ENCODE measurements around the gene EMP1.
A peak's percentile ranks its signal among the peaks of the same experiment; 100 is the strongest.

EMP1 gene

DNA sequence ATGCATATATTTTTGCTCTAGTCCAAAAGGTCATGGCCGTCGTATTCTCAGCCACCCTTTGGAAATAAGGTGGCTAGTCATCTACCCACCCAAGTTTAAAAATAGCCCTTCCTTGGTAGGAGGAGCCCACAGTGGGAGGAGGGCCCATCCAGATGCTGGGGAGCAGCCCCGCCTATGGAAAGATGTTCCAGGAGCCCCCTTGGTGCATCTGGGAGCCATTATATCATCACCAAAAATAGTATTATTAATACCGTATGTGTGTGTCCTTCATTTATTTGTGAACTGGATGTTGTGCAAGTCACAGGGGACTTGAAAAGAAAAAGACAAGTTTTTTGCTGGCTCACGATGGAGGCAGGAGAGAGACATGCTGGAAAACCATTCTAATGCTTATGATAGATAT lies 34.0 kb downstream of the EMP1 start:
- ATAC-seq: no peak
- no peak for TF ChIP-seq TCF4 (CRISPR knock-in tag; IDR thresholded peaks at IDR 0.05; ENCODE audit: borderline replicate concordance)
- TF ChIP-seq TOX (CRISPR knock-in tag; IDR thresholded peaks at IDR 0.05; ENCODE audit: borderline replicate concordance): no peak
- TF ChIP-seq OSR1 (CRISPR knock-in tag; IDR thresholded peaks at IDR 0.05): no peak
- TF ChIP-seq, protein P1, sequence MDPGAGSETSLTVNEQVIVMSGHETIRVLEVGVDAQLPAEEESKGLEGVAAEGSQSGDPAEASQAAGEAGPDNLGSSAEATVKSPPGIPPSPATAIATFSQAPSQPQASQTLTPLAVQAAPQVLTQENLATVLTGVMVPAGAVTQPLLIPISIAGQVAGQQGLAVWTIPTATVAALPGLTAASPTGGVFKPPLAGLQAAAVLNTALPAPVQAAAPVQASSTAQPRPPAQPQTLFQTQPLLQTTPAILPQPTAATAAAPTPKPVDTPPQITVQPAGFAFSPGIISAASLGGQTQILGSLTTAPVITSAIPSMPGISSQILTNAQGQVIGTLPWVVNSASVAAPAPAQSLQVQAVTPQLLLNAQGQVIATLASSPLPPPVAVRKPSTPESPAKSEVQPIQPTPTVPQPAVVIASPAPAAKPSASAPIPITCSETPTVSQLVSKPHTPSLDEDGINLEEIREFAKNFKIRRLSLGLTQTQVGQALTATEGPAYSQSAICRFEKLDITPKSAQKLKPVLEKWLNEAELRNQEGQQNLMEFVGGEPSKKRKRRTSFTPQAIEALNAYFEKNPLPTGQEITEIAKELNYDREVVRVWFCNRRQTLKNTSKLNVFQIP (CRISPR knock-in tag; IDR thresholded peaks at IDR 0.05; ENCODE audit: borderline replicate concordance, low read depth): no peak
- TF ChIP-seq ZNF565 (CRISPR knock-in tag; conservative IDR thresholded peaks at IDR 0.05; ENCODE audit: low read depth): no peak
- TF ChIP-seq ISL1 (CRISPR knock-in tag; IDR thresholded peaks at IDR 0.05): no peak
- TF ChIP-seq SNAI2 (CRISPR knock-in tag; IDR thresholded peaks at IDR 0.05): no peak
- TF ChIP-seq, protein P2, sequence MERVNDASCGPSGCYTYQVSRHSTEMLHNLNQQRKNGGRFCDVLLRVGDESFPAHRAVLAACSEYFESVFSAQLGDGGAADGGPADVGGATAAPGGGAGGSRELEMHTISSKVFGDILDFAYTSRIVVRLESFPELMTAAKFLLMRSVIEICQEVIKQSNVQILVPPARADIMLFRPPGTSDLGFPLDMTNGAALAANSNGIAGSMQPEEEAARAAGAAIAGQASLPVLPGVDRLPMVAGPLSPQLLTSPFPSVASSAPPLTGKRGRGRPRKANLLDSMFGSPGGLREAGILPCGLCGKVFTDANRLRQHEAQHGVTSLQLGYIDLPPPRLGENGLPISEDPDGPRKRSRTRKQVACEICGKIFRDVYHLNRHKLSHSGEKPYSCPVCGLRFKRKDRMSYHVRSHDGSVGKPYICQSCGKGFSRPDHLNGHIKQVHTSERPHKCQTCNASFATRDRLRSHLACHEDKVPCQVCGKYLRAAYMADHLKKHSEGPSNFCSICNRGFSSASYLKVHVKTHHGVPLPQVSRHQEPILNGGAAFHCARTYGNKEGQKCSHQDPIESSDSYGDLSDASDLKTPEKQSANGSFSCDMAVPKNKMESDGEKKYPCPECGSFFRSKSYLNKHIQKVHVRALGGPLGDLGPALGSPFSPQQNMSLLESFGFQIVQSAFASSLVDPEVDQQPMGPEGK (CRISPR knock-in tag; IDR thresholded peaks at IDR 0.05; ENCODE audit: borderline replicate concordance): no peak
- TF ChIP-seq ZFP30 (CRISPR knock-in tag; IDR thresholded peaks at IDR 0.05): no peak
- TF ChIP-seq ZNF8 (CRISPR knock-in tag; IDR thresholded peaks at IDR 0.05): no peak
- TF ChIP-seq GLIS3 (CRISPR knock-in tag; IDR thresholded peaks at IDR 0.05): no peak

DNA sequence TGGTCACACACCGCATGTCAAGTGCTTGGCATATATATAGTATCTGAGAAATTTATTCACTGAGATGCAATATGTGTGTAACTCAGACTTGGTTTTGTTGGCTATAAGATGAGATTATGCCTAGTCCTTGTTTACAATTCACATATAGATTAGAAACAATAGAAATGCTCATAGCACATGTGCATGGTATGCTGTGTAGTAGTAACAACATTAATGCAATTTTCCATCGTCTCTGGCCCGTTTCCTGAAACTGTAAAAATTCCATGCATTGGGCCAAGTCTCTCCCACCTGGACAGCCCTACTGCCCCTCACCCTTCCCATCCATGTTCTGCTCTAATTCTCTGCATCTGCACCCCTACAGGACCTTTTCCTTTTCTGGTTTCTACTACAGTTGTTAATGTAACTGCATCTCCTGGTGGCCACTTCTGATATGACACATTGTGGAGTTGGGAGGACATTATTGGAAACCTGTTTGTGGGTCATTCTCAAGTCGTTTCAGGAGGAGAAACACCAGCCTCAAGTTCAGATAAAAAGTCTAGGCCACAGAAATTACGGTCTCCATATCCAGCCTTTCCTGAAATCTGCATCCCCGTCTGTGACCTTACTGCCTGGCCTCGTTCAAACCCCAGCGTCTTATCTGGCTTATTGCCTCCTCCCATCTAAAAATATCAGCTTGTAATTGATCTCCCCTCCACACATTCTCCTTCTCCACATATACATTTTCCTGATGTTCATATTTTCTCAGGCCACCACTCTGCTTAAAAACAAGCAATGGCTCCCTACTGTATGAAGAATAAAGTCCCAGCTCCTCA lies 37.5 kb downstream of the EMP1 start:
- TF ChIP-seq, protein P3, sequence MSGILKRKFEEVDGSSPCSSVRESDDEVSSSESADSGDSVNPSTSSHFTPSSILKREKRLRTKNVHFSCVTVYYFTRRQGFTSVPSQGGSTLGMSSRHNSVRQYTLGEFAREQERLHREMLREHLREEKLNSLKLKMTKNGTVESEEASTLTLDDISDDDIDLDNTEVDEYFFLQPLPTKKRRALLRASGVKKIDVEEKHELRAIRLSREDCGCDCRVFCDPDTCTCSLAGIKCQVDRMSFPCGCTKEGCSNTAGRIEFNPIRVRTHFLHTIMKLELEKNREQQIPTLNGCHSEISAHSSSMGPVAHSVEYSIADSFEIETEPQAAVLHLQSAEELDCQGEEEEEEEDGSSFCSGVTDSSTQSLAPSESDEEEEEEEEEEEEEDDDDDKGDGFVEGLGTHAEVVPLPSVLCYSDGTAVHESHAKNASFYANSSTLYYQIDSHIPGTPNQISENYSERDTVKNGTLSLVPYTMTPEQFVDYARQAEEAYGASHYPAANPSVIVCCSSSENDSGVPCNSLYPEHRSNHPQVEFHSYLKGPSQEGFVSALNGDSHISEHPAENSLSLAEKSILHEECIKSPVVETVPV (CRISPR knock-in tag; IDR thresholded peaks at IDR 0.05): no peak
- TF ChIP-seq ZNF8 (CRISPR knock-in tag; IDR thresholded peaks at IDR 0.05) (no peak), ZNF70 (CRISPR knock-in tag; IDR thresholded peaks at IDR 0.05) (no peak), RARB (CRISPR knock-in tag; IDR thresholded peaks at IDR 0.05) (no peak), TOX (CRISPR knock-in tag; IDR thresholded peaks at IDR 0.05; ENCODE audit: borderline replicate concordance) (no peak), PPARA (CRISPR knock-in tag; IDR thresholded peaks at IDR 0.05; ENCODE audit: borderline replicate concordance) (no peak), ISL1 (CRISPR knock-in tag; IDR thresholded peaks at IDR 0.05) (no peak), ARNTL (CRISPR knock-in tag; IDR thresholded peaks at IDR 0.05; ENCODE audit: borderline replicate concordance, low read depth) (no peak), ESRRG (CRISPR knock-in tag; IDR thresholded peaks at IDR 0.05) (no peak), TCF4 (CRISPR knock-in tag; IDR thresholded peaks at IDR 0.05; ENCODE audit: borderline replicate concordance) (no peak)
- TF ChIP-seq, protein P4, sequence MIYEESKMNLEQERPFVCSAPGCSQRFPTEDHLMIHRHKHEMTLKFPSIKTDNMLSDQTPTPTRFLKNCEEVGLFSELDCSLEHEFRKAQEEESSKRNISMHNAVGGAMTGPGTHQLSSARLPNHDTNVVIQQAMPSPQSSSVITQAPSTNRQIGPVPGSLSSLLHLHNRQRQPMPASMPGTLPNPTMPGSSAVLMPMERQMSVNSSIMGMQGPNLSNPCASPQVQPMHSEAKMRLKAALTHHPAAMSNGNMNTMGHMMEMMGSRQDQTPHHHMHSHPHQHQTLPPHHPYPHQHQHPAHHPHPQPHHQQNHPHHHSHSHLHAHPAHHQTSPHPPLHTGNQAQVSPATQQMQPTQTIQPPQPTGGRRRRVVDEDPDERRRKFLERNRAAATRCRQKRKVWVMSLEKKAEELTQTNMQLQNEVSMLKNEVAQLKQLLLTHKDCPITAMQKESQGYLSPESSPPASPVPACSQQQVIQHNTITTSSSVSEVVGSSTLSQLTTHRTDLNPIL (CRISPR knock-in tag; IDR thresholded peaks at IDR 0.05; ENCODE audit: low read depth): no peak
- TF ChIP-seq, protein P5, sequence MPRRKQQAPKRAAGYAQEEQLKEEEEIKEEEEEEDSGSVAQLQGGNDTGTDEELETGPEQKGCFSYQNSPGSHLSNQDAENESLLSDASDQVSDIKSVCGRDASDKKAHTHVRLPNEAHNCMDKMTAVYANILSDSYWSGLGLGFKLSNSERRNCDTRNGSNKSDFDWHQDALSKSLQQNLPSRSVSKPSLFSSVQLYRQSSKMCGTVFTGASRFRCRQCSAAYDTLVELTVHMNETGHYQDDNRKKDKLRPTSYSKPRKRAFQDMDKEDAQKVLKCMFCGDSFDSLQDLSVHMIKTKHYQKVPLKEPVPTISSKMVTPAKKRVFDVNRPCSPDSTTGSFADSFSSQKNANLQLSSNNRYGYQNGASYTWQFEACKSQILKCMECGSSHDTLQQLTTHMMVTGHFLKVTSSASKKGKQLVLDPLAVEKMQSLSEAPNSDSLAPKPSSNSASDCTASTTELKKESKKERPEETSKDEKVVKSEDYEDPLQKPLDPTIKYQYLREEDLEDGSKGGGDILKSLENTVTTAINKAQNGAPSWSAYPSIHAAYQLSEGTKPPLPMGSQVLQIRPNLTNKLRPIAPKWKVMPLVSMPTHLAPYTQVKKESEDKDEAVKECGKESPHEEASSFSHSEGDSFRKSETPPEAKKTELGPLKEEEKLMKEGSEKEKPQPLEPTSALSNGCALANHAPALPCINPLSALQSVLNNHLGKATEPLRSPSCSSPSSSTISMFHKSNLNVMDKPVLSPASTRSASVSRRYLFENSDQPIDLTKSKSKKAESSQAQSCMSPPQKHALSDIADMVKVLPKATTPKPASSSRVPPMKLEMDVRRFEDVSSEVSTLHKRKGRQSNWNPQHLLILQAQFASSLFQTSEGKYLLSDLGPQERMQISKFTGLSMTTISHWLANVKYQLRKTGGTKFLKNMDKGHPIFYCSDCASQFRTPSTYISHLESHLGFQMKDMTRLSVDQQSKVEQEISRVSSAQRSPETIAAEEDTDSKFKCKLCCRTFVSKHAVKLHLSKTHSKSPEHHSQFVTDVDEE (CRISPR knock-in tag; IDR thresholded peaks at IDR 0.05): no peak
- TF ChIP-seq, protein P1 (CRISPR knock-in tag; IDR thresholded peaks at IDR 0.05; ENCODE audit: borderline replicate concordance, low read depth): no peak
- peak; percentile 94 for ATAC-seq

All from SK-N-SH treated with all-trans-retinoic acid at 6 μM for 48 hours (cell line).